SJSA1 (cell line): Measurements from ENCODE around the gene SLC16A5. TPM values are rescaled to one million over a fixed set of nuclear protein-coding genes. Genes with fewer than 3 reads are reported as not detected.

Source experiments
- DNase-seq, 2 experiments: peaks; one replicate each; pipeline ENCODE4 v3.0.0-alpha.2; 2015 to 2020; ENCODE audit warnings: low spot score in 2 of 2, low read depth in 1 of 2
- H3K27ac ChIP-seq: fragments of 250-450 bp; sonication (Bioruptor Pico); 2 replicates; pipeline ENCODE4 v1.5.1; 2020; ENCODE audit warnings: mild to moderate bottlenecking, moderate library complexity
- H3K27me3 ChIP-seq: fragments of 250-450 bp; sonication (Bioruptor Pico); replicated peaks from 2 replicates; pipeline ENCODE4 v1.5.1; 2020; ENCODE audit warnings: mild to moderate bottlenecking, moderate library complexity
- H3K36me3 ChIP-seq: fragments of 250-450 bp; sonication (Bioruptor Pico); 2 replicates; pipeline ENCODE4 v1.5.1; 2020; ENCODE audit warnings: mild to moderate bottlenecking
- H3K4me1 ChIP-seq: fragments of 250-450 bp; sonication (Bioruptor Pico); replicated peaks from 2 replicates; pipeline ENCODE4 v1.6.1; 2021; ENCODE audit warnings: mild to moderate bottlenecking
- H3K4me3 ChIP-seq: fragments of 250-450 bp; sonication (Bioruptor Pico); 2 replicates; pipeline ENCODE4 v1.5.1; 2020; ENCODE audit warnings: mild to moderate bottlenecking
- H3K9me3 ChIP-seq: fragments of 250-450 bp; sonication (Bioruptor Pico); replicated peaks from 2 replicates; pipeline ENCODE4 v1.5.1; 2020; ENCODE audit warnings: mild to moderate bottlenecking
- total RNA-seq: library from RNA; depleted of rRNA; stranded (reverse); fragments of >200 nt; shearing (Covaris generic); gene quantifications from 2 replicates; pipeline ENCODE4 v1.2.3, GENCODE V29; 2014; rRNA removed

SLC16A5 gene
- total RNA-seq, 1 experiment from 2014 or later, result 0.71 TPM

DNA sequence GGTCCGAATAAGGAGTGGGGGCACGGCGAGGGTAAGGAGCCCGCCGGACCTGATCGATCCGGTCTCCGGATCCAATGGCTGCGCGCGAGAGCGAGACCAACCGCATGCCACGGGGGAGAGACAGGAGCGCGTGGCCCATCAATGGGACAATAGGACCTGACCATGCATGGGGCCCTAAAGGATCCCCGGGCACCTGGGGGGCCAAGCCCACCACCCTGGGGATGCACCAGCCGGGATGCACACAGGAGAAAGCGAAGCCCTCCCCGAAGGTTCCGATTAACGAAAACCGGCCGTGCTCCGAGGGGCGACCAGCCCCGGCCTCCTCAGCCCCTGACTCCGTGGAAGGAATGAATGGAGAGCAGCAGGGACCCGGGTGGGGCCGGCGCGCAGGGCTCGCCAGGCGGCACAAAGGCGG lies 66.0 kb downstream of the SLC16A5 start:
- Histone ChIP-seq H3K27me3 (no peaks in the 10 kb centered on the region), H3K4me3 (peak overlapping the region; percentile 87), H3K4me1 (peaks cover 22% of the 10 kb centered on the region), H3K36me3 (peaks cover 30% of the 10 kb centered on the region), H3K9me3 (no peaks in the 10 kb centered on the region), H3K27ac (peak overlapping the region; percentile 63)
- DNase-seq, result peak in 1 of 2 experiments; percentile 53

- Histone ChIP-seq H3K36me3 (peaks cover 24% of the 10 kb centered on the region), H3K4me3 (peak within 1 kb of the TSS; percentile 87), H3K27me3 (no peaks in the 10 kb centered on the region), H3K4me1 (peaks cover 29% of the 10 kb centered on the region), H3K27ac (peak within 1 kb of the TSS; percentile 63), H3K9me3 (no peaks in the 10 kb centered on the region)
- DNase-seq, result peak; percentile 99 to 100
Observed at GRCh38 chr17:75154195-75155106, 66.7 kb downstream of the SLC16A5 start, which contains the start of gene JPT1. TSS of gene JPT1 (minus strand) at chr17:75154512. CDS start at chr17:75154397, 115 bp downstream.

GRCh38 chr17:75155191-75155601 lies 67.4 kb downstream of the SLC16A5 start:
- Histone ChIP-seq H3K27ac (no peak overlapping the region), H3K4me3 (no peak overlapping the region), H3K4me1 (peaks cover 34% of the 10 kb centered on the region), H3K9me3 (no peaks in the 10 kb centered on the region), H3K36me3 (peaks cover 19% of the 10 kb centered on the region), H3K27me3 (no peaks in the 10 kb centered on the region)
- no peak for DNase-seq

Other genes starting within 250 kb of the SLC16A5 start
- gene GRIN2C, start 228.1 kb upstream of the SLC16A5 start, total RNA-seq, result not detected in 2 replicates
- gene FDXR, start 215.0 kb upstream of the SLC16A5 start, total RNA-seq, result 14.5 and 18.3 TPM in 2 replicates
- gene FADS6, start 194.3 kb upstream of the SLC16A5 start, total RNA-seq, result not detected in 2 replicates
- gene USH1G, start 164.7 kb upstream of the SLC16A5 start, total RNA-seq, result not detected in 2 replicates
- not detected in 2 replicates for gene OTOP2, start 163.7 kb upstream of the SLC16A5 start, total RNA-seq
- gene OTOP3, start 152.1 kb upstream of the SLC16A5 start, total RNA-seq, result not detected in 2 replicates
- 0.16 TPM in 1 of 2 replicates, not detected in the other for gene HID1, start 115.2 kb upstream of the SLC16A5 start, total RNA-seq
- gene CDR2L, start 100.3 kb upstream of the SLC16A5 start, total RNA-seq, result 9.6 and 14.7 TPM in 2 replicates
- gene MRPL58, start 75.3 kb upstream of the SLC16A5 start, total RNA-seq, result 154 and 186 TPM in 2 replicates
- gene ATP5PD, start 41.0 kb upstream of the SLC16A5 start, total RNA-seq, result 601 and 1,079 TPM in 2 replicates
- 24.4 and 28.6 TPM in 2 replicates for gene KCTD2, start 40.7 kb upstream of the SLC16A5 start, total RNA-seq
- gene ARMC7, start 22.0 kb downstream of the SLC16A5 start, total RNA-seq, result 5.3 and 6.6 TPM in 2 replicates
- gene NT5C, start 43.8 kb downstream of the SLC16A5 start, total RNA-seq, result 130 and 136 TPM in 2 replicates
- gene JPT1, start 66.6 kb downstream of the SLC16A5 start, total RNA-seq, result 340 and 870 TPM in 2 replicates
- 177 and 212 TPM in 2 replicates for gene SUMO2, start 95.0 kb downstream of the SLC16A5 start, total RNA-seq
- 75.1 and 110 TPM in 2 replicates for gene NUP85, start 117.7 kb downstream of the SLC16A5 start, total RNA-seq
- gene GGA3, start 173.7 kb downstream of the SLC16A5 start, total RNA-seq, result 13.1 and 13.8 TPM in 2 replicates
- 91.5 and 113 TPM in 2 replicates for gene MRPS7, start 173.9 kb downstream of the SLC16A5 start, total RNA-seq
- 8.5 and 10.7 TPM in 2 replicates for gene MIF4GD, start 183.3 kb downstream of the SLC16A5 start, total RNA-seq
- 8.5 and 21.7 TPM in 2 replicates for gene SLC25A19, start 201.5 kb downstream of the SLC16A5 start, total RNA-seq